ENCODE data around the gene HOXB6. TPM values are rescaled to one million over a fixed set of nuclear protein-coding genes. Genes with fewer than 3 reads are reported as not detected.

HOXB6 gene
- total RNA-seq, 2 donors from 2014 or later, result 0.63 to 2.2 TPM

DNA sequence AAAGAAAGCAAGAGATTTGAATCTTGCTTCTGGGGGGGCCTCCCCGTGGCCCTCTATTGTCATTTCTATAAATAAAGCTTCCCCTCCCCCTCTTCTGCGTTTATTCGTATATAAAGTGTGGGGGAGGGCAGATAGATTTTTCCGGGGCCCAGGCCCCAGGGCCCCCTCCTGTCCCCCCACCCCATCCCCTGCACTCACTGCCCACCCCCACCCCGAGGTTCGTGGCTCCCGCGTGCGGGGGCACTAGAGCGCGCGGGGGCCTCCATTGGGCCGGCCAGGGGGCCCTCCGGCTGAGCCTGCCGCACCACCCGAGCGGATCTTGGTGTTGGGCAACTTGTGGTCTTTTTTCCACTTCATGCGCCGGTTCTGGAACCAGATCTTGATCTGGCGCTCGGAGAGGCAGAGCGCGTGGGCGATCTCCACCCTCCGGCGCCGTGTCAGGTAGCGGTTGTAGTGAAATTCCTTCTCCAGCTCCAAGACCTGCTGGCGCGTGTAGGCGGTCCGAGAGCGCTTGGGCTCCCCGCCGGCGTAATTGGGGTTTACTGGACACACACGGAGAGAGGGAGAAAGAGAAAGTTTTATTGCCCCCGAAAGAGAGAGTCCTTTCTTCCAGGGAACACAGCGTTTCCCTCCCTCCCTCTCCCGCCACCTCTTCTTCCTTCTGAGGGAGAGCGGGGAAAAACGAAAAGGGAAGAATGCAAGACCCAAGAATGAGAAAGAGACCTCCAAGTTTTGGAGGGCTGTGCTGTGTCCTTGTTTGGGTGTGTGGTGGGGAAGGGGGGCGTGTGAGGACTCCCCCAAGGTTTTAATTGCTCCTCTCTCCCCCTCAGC lies 28.1 kb downstream of the HOXB6 start:
- intact Hi-C loops (cut with DNase I), result no loop called here
- DNase-seq (no peak), ATAC-seq (peak; percentile 33 to 78)

- intact Hi-C loops (cut with DNase I), result no loop called here
- ATAC-seq (no peak), DNase-seq (no peak)
Measured at GRCh38 chr17:48575673-48576478, 28.9 kb downstream of the HOXB6 start.

- DNase-seq, result no peak
- intact Hi-C loops (cut with DNase I), result no loop called here
- ATAC-seq, result no peak
Measured at GRCh38 chr17:48575066-48575582, 29.7 kb downstream of the HOXB6 start.

DNA sequence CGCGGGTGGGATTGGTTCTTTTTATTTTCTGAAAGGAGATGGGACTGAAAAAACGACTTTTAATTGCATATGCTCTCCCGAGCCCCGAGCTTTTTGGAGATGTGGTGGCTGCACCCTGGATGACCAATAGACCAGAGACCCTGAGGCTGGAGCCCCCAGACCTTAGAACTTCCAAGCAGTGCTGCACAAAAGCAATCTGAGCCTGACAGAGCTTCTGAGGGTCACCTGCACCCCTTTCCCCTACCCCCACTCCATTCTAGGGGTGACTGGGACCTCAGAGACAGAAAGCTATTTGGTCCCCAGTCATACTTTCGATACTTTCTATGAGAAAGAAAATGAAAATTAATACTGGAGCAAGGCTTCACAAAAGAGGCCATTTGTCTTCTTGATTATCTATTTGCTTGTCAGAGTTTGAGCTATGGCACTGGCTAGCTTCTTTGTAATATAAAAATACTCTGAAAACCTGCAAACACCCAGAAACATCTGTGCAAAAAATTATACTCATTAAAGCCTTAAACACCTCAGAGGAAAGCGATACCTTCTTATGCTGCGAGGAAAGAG lies 30.2 kb downstream of the HOXB6 start:
- intact Hi-C loops (cut with DNase I), result no loop called here
- no peak for ATAC-seq

GRCh38 chr17:48571826-48572417 lies 32.9 kb downstream of the HOXB6 start:
- intact Hi-C loops (cut with DNase I), result no loop called here
- no peak for DNase-seq

More for the DNA sequence above, 30.2 kb downstream of the HOXB6 start:
- no peak for DNase-seq

GRCh38 chr17:48571024-48571818 lies 33.6 kb downstream of the HOXB6 start:
- ATAC-seq, result no peak
- intact Hi-C loops (cut with DNase I), result no loop called here

More at GRCh38 chr17:48571826-48572417, 32.9 kb downstream of the HOXB6 start:
- ATAC-seq, result no peak

GRCh38 chr17:48570325-48571023 lies 34.3 kb downstream of the HOXB6 start:
- no peak for ATAC-seq
- intact Hi-C loops (cut with DNase I), result no loop called here
- no peak for DNase-seq

More at GRCh38 chr17:48571024-48571818, 33.6 kb downstream of the HOXB6 start:
- no peak for DNase-seq

DNA sequence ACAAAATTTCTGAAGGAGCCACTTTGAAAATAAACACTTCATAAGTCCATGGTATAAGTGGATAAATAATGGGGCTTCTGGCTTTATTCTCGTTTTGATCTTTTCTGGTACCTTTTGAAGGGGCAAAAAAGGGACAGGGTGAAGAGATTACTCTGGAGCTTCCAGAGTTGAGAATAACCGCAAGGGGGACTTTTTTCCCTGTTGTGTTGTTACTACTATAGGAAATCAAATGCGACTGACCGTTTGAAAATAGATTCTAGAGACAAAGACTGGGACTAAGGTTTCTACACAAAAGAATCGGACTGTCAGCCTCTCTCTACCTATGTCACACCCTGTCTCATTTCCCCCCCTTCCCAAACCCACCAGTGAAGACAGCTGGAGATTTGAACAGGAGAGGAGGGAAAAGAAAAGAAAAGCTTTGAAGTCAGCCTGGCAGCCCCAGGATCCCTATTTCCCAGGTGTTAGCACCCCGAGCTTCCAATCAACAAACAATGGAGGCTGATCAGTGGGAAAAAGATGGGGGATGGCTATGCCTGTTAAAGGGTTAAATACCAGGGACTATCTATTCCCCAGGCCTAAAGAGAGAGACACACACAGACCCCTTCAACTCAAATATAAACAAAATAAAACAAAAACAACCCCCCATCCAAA lies 35.0 kb downstream of the HOXB6 start:
- DNase-seq (no peak), ATAC-seq (no peak)
- intact Hi-C loops (cut with DNase I), result no loop called here

DNA sequence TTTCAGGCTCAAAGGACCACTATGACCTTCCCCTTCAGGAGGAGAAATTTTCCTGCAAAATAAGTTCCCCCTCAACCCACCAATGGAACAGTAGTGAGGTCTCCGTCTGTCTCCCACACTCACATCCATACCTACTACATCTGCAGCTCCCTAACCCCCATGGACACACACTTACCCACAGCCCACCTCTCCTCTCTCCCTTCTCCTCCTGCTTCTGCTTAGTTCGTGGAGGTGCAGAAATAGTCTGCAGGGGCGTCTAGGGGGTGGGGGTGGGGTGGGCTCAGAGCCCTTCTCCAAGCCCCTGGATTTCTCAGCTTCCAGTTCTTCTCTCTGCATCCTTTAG lies 35.6 kb downstream of the HOXB6 start:
- DNase-seq, result no peak
- intact Hi-C loops (cut with DNase I), result no loop called here
- no peak for ATAC-seq

GRCh38 chr17:48568499-48569239 lies 36.1 kb downstream of the HOXB6 start:
- no peak for DNase-seq
- ATAC-seq, result no peak
- intact Hi-C loops (cut with DNase I), result no loop called here

- intact Hi-C loops (cut with DNase I), result no loop called here
- ATAC-seq, result no peak
- DNase-seq, result no peak
Measured at GRCh38 chr17:48567646-48568354, 37.0 kb downstream of the HOXB6 start.

GRCh38 chr17:48567209-48567608 lies 37.6 kb downstream of the HOXB6 start:
- ATAC-seq (no peak), DNase-seq (no peak)
- intact Hi-C loops (cut with DNase I), result no loop called here

GRCh38 chr17:48566717-48567116 lies 38.1 kb downstream of the HOXB6 start:
- ATAC-seq, result no peak
- intact Hi-C loops (cut with DNase I), result no loop called here
- DNase-seq, result no peak

DNA sequence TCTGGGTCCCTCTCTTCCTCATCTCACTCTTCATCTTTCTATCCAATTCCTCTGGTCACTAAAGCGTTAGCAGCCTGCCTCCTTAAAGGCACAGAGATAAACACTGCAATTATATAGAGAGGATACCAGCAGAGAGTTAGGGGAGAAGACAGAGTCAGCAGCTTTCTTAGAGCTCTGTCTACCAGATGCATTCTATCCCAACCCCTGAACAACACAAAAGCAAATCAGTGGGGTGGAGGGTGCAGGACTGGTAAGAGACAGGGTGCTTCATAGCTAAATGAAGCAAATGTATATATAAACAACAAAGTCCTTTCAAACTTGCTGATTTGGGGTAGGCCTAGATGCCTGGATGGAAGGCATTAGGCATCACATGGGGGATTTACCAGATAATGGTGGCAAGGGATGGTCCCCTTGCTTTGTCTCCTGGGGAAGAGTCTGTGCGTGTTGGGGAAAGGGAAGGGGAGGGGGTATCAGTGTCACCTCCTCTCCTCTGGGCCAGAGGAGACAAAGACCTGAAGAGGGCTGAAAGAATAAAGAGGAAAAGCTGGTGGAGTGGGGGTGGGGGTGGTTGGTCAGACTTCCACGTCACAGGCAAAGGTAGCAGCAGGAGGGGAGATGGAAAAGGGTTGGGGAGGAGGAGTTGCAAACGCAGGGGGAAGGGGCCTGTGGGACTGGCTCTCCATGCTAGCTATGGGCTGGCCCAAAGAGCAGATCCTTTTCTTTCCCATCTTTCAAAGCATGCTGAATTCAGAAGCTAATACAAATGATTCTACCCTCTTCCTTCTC lies 38.7 kb downstream of the HOXB6 start:
- intact Hi-C loops (cut with DNase I), result no loop called here
- no peak for ATAC-seq
- no peak for DNase-seq

GRCh38 chr17:48565022-48565554 lies 39.7 kb downstream of the HOXB6 start:
- ATAC-seq (no peak), DNase-seq (no peak)
- intact Hi-C loops (cut with DNase I), result no loop called here

All from left cardiac atrium (tissue), 4 donors.